Liver (tissue), 9 donors: ENCODE measurements around the gene ADAMTS1. TPM values are rescaled to one million over a fixed set of nuclear protein-coding genes. Genes with fewer than 3 reads are reported as not detected.

Experiments used
- DNase-seq: peaks from one replicate; pipeline ENCODE4 v3.0.0-alpha.2; 2017; ENCODE audit warnings: low spot score
- H3K27ac ChIP-seq, 2 donors: one replicate each; pipeline ENCODE4 v1.7.0; 2013; ENCODE audit warnings: inconsistent platforms in 2 of 2, low read length in 2 of 2, control low read depth in 1 of 2, low read depth in 1 of 2, mild to moderate bottlenecking in 1 of 2
- H3K27me3 ChIP-seq, 4 donors: one replicate each; pipeline versions ENCODE4 v1.6.1 to v1.7.0; 2013; ENCODE audit warnings: low read length in 3 of 4, inconsistent platforms in 1 of 4, mild to moderate bottlenecking in 1 of 4, moderate library complexity in 1 of 4; ENCODE audit not compliant: control insufficient read depth in 4 of 4, insufficient read depth in 4 of 4
- H3K36me3 ChIP-seq, 4 donors: one replicate each; pipeline versions ENCODE4 v1.6.1 to v1.7.0; 2013; ENCODE audit warnings: low read length in 3 of 4, mild to moderate bottlenecking in 3 of 4, low read depth in 1 of 4, moderate library complexity in 1 of 4; ENCODE audit not compliant: control insufficient read depth in 4 of 4, insufficient read depth in 3 of 4
- H3K4me1 ChIP-seq, 4 donors: one replicate each; pipeline versions ENCODE4 v1.6.1 to v1.7.0; 2013; ENCODE audit warnings: low read length in 3 of 4, mild to moderate bottlenecking in 3 of 4, moderate library complexity in 1 of 4; ENCODE audit not compliant: control insufficient read depth in 4 of 4, insufficient read depth in 4 of 4
- H3K4me3 ChIP-seq, 3 donors: one replicate each; pipeline versions ENCODE4 v1.6.1 to v1.7.0; 2013; ENCODE audit warnings: low read length in 3 of 3, control low read depth in 1 of 3, low read depth in 1 of 3, mild to moderate bottlenecking in 1 of 3
- H3K9ac ChIP-seq, 2 donors: one replicate each; pipeline ENCODE4 v1.7.0; 2013; ENCODE audit warnings: low read length in 2 of 2, mild to moderate bottlenecking in 2 of 2, moderate library complexity in 2 of 2, control low read depth in 1 of 2, low read depth in 1 of 2
- H3K9me3 ChIP-seq, 4 donors: one replicate each; pipeline versions ENCODE4 v1.6.1 to v1.7.0; 2013; ENCODE audit warnings: low read length in 3 of 4; ENCODE audit not compliant: control insufficient read depth in 4 of 4
- EGR1 ChIP-seq, 2 donors: IDR thresholded peaks; 2 replicates each; pipeline ENCODE4 v1.6.1; 2016 to 2018; ENCODE audit warnings: antibody characterized with exemption in 2 of 2, low read depth in 2 of 2
- FOXA1 ChIP-seq: IDR thresholded peaks from 2 replicates; pipeline ENCODE4 v1.6.1; 2016; ENCODE audit warnings: antibody characterized with exemption
- FOXA2 ChIP-seq: IDR thresholded peaks from 2 replicates; pipeline ENCODE4 v1.6.1; 2016; ENCODE audit warnings: antibody characterized with exemption
- GABPA ChIP-seq, 2 donors: IDR thresholded peaks in 1 of 2; conservative IDR thresholded peaks in 1 of 2; 2 replicates each; pipeline ENCODE4 v1.6.1; 2016; ENCODE audit warnings: antibody characterized with exemption in 2 of 2, mild to moderate bottlenecking in 1 of 2, moderate library complexity in 1 of 2
- HNF4A ChIP-seq, 2 donors: conservative IDR thresholded peaks; 2 replicates each; pipeline ENCODE4 v1.6.1; 2016; ENCODE audit warnings: antibody characterized with exemption in 2 of 2, mild to moderate bottlenecking in 2 of 2
- HNF4G ChIP-seq: IDR thresholded peaks from 2 replicates; pipeline ENCODE4 v1.6.1; 2016; ENCODE audit warnings: antibody characterized with exemption
- JUND ChIP-seq, 2 donors: IDR thresholded peaks; 2 replicates each; pipeline ENCODE4 v1.6.1; 2016; ENCODE audit warnings: antibody characterized with exemption in 2 of 2
- NR2F2 ChIP-seq: IDR thresholded peaks from 2 replicates; pipeline ENCODE4 v1.6.1; 2016; ENCODE audit warnings: antibody characterized with exemption
- RAD21 ChIP-seq, 2 donors: IDR thresholded peaks; 2 replicates each; pipeline ENCODE4 v1.6.1; 2016; ENCODE audit warnings: antibody characterized with exemption in 2 of 2, mild to moderate bottlenecking in 2 of 2
- RXRA ChIP-seq, 2 donors: IDR thresholded peaks; 2 replicates each; pipeline ENCODE4 v1.6.1; 2017 to 2018; ENCODE audit warnings: antibody characterized with exemption in 2 of 2, mild to moderate bottlenecking in 1 of 2
- SP1 ChIP-seq: IDR thresholded peaks from 2 replicates; pipeline ENCODE4 v1.6.1; 2018; ENCODE audit warnings: antibody characterized with exemption, mild to moderate bottlenecking
- TAF1 ChIP-seq: conservative IDR thresholded peaks from 2 replicates; pipeline ENCODE4 v1.6.1; 2016; ENCODE audit warnings: antibody characterized with exemption, mild to moderate bottlenecking
- YY1 ChIP-seq: IDR thresholded peaks from 2 replicates; pipeline ENCODE4 v1.6.1; 2016; ENCODE audit warnings: antibody characterized with exemption, mild to moderate bottlenecking
- WGBS: extraction: QIAGEN DNeasy Blood & Tissue Kit; methylation state at CpG from one replicate; pipeline ENCODE4 v1.1.7; 2013; 5-methylcytosine and 5-hydroxymethylcytosine counted together
- polyA plus RNA-seq, 2 donors: library from polyadenylated mRNA; stranded (reverse) in 1 of 2; unstranded in 1 of 2; fragments of 200-250 nt in 1 of 2; fragments of >200 nt in 1 of 2; fragmentation: Nextera tagmentation in 1 of 2; extraction: Ambion mirVana in 1 of 2; gene quantifications; one replicate each; pipeline versions ENCODE4 v1.2.1 to v1.2.3, GENCODE V29; 2013 to 2015
- total RNA-seq, 2 donors: library from RNA; depleted of rRNA; stranded (reverse); fragments of >200 nt; gene quantifications; one replicate each; pipeline ENCODE4 v1.2.3, GENCODE V29; 2014
- TF ChIP-seq, protein P1 (sequence below): IDR thresholded peaks from 2 replicates; pipeline ENCODE4 v1.6.1; 2016; ENCODE audit warnings: antibody characterized with exemption
- TF ChIP-seq, protein P2 (sequence below): IDR thresholded peaks from 2 replicates; pipeline ENCODE4 v1.6.1; 2016; ENCODE audit warnings: antibody characterized with exemption, mild to moderate bottlenecking
- TF ChIP-seq, protein P3 (sequence below): fragments of 150-350 bp; IDR thresholded peaks from 2 replicates; pipeline ENCODE4 v1.5.1; 2017; ENCODE audit warnings: improper control_type of control experiment, low read depth, low read length; ENCODE audit not compliant: missing input control
- TF ChIP-seq, protein P4 (sequence below): IDR thresholded peaks from 2 replicates; pipeline ENCODE4 v1.6.1; 2016; ENCODE audit warnings: antibody characterized with exemption
- TF ChIP-seq, protein P5 (sequence below): IDR thresholded peaks from 2 replicates; pipeline ENCODE4 v1.6.1; 2016; ENCODE audit warnings: antibody characterized with exemption
- donor health status: healthy.
- donor health status: healthy.
- donor health status: healthy.
- donor health status: healthy.
- donor health status: healthy.

ADAMTS1 gene
- total and polyA plus RNA-seq, 4 donors, result 3.3 to 23.1 (median 10.7) TPM

DNA sequence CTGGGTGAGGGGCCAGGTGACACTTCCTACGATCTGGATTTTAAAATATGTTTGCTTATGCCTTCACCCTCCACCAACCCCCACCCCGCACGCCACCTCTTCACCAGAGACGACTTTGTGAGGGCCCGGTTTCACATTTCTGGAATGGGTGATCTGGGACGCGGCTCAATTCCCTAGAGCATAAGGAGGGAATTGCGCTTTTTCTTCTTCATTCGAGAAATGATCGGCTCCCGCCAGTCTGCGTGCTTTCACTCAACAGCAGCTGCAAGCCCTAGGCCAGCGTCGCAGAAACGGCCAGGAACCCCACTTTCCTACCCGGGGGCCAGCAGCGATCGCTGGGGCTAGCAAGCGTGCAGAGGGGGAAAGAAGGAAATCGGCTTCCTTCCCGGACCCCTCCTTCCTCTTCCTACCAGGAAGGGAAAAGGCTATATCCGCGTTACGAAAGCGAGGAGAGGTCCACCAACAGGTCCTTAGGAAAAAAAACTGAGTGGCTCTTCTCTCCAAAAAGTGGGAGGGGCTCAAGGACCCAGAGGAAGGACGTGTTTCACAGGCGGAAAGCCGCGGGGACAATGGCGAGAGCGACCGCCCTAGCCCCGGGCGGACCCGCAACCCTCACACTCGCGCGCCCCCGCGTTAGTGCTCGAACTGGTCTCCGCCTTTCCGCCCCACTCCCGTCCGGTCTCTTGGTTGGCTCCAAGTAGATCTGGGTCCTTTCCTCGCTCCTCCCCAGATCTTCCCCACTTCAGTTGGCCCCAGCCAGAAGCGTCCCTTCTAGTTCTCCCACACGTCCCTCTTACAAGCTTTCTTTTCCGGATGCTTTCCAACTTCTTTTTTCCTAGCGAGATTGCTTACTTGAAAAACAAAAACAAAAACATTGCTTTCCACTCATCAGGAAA lies 1.1 kb upstream of the ADAMTS1 start:
- Histone ChIP-seq H3K9ac (peak overlapping the region; percentile 63 to 67), H3K27ac (peak overlapping the region; percentile 80 to 90), H3K4me3 (peak overlapping the region; percentile 21 to 72 (median 72)), H3K36me3 (peaks cover 0 to 9% (median 2%) of the 10 kb centered on the region in 4 donors), H3K4me1 (peaks cover 3 to 40% (median 26%) of the 10 kb centered on the region in 4 donors), H3K9me3 (no peaks in the 10 kb centered on the region), H3K27me3 (peaks cover 0 to 7% (median 0%) of the 10 kb centered on the region in 4 donors)
- WGBS, result 1% methylated on average over 50 of the region's 50 CpGs
- peak; percentile 55 for DNase-seq
- TF ChIP-seq RAD21 (IDR thresholded peaks at IDR 0.05) (peak in 1 of 2 donors; percentile 9), EGR1 (IDR thresholded peaks at IDR 0.05; ENCODE audit: low read depth in 2 of 2) (peak; percentile 34 to 51), GABPA (IDR thresholded peaks at IDR 0.05 in 1 of 2, conservative IDR thresholded peaks at IDR 0.05 in 1 of 2) (peak in 1 of 2 donors; percentile 17), YY1 (peak; percentile 83), NR2F2 (peak; percentile 7), HNF4G (no peak), FOXA1 (no peak), RXRA (IDR thresholded peaks at IDR 0.05) (peak in 1 of 2 donors; percentile 7), JUND (IDR thresholded peaks at IDR 0.05) (no peak), FOXA2 (no peak), HNF4A (conservative IDR thresholded peaks at IDR 0.05) (no peak), SP1 (peak; percentile 22), TAF1 (peak; percentile 61)
- TF ChIP-seq, protein P1, sequence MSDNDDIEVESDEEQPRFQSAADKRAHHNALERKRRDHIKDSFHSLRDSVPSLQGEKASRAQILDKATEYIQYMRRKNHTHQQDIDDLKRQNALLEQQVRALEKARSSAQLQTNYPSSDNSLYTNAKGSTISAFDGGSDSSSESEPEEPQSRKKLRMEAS, result peak; percentile 65
- TF ChIP-seq, protein P2, sequence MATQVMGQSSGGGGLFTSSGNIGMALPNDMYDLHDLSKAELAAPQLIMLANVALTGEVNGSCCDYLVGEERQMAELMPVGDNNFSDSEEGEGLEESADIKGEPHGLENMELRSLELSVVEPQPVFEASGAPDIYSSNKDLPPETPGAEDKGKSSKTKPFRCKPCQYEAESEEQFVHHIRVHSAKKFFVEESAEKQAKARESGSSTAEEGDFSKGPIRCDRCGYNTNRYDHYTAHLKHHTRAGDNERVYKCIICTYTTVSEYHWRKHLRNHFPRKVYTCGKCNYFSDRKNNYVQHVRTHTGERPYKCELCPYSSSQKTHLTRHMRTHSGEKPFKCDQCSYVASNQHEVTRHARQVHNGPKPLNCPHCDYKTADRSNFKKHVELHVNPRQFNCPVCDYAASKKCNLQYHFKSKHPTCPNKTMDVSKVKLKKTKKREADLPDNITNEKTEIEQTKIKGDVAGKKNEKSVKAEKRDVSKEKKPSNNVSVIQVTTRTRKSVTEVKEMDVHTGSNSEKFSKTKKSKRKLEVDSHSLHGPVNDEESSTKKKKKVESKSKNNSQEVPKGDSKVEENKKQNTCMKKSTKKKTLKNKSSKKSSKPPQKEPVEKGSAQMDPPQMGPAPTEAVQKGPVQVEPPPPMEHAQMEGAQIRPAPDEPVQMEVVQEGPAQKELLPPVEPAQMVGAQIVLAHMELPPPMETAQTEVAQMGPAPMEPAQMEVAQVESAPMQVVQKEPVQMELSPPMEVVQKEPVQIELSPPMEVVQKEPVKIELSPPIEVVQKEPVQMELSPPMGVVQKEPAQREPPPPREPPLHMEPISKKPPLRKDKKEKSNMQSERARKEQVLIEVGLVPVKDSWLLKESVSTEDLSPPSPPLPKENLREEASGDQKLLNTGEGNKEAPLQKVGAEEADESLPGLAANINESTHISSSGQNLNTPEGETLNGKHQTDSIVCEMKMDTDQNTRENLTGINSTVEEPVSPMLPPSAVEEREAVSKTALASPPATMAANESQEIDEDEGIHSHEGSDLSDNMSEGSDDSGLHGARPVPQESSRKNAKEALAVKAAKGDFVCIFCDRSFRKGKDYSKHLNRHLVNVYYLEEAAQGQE, result no peak
- TF ChIP-seq, protein P3, sequence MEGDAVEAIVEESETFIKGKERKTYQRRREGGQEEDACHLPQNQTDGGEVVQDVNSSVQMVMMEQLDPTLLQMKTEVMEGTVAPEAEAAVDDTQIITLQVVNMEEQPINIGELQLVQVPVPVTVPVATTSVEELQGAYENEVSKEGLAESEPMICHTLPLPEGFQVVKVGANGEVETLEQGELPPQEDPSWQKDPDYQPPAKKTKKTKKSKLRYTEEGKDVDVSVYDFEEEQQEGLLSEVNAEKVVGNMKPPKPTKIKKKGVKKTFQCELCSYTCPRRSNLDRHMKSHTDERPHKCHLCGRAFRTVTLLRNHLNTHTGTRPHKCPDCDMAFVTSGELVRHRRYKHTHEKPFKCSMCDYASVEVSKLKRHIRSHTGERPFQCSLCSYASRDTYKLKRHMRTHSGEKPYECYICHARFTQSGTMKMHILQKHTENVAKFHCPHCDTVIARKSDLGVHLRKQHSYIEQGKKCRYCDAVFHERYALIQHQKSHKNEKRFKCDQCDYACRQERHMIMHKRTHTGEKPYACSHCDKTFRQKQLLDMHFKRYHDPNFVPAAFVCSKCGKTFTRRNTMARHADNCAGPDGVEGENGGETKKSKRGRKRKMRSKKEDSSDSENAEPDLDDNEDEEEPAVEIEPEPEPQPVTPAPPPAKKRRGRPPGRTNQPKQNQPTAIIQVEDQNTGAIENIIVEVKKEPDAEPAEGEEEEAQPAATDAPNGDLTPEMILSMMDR, result peak; percentile 5
- TF ChIP-seq, protein P4, sequence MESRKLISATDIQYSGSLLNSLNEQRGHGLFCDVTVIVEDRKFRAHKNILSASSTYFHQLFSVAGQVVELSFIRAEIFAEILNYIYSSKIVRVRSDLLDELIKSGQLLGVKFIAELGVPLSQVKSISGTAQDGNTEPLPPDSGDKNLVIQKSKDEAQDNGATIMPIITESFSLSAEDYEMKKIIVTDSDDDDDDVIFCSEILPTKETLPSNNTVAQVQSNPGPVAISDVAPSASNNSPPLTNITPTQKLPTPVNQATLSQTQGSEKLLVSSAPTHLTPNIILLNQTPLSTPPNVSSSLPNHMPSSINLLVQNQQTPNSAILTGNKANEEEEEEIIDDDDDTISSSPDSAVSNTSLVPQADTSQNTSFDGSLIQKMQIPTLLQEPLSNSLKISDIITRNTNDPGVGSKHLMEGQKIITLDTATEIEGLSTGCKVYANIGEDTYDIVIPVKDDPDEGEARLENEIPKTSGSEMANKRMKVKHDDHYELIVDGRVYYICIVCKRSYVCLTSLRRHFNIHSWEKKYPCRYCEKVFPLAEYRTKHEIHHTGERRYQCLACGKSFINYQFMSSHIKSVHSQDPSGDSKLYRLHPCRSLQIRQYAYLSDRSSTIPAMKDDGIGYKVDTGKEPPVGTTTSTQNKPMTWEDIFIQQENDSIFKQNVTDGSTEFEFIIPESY, result no peak
- TF ChIP-seq, protein P5, sequence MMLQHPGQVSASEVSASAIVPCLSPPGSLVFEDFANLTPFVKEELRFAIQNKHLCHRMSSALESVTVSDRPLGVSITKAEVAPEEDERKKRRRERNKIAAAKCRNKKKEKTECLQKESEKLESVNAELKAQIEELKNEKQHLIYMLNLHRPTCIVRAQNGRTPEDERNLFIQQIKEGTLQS, result no peak
